Stimulated activated CD8-positive, alpha-beta memory T cell treated with anti-CD3 and anti-CD28 coated beads, Interleukin-12 subunit alpha, Interleukin-12 subunit beta, amount 100 ng/mL, for 24 hours (primary cell): ENCODE results near the gene CACNA1D.
A peak's percentile ranks its signal among the peaks of the same experiment; 100 is the strongest.

ENCODE experiments used
- DNase-seq: peaks from one replicate; pipeline ENCODE4 v3.0.0-alpha.2; 2020; ENCODE audit errors: extremely low read depth

CACNA1D gene

GRCh38 chr3:53525765-53526703 lies 31.6 kb downstream of the CACNA1D start:
- no peak for DNase-seq

- no peak for DNase-seq
Measured at GRCh38 chr3:53526704-53527055, 32.3 kb downstream of the CACNA1D start.

- DNase-seq: no peak
Measured at GRCh38 chr3:53530205-53530604, 35.8 kb downstream of the CACNA1D start.

GRCh38 chr3:53531749-53532148 lies 37.3 kb downstream of the CACNA1D start:
- DNase-seq: no peak

GRCh38 chr3:53533472-53533871 lies 39.1 kb downstream of the CACNA1D start:
- DNase-seq: no peak

- DNase-seq: no peak
Measured at GRCh38 chr3:53534216-53534615, 39.8 kb downstream of the CACNA1D start.

GRCh38 chr3:53534676-53535400 lies 40.4 kb downstream of the CACNA1D start:
- no peak for DNase-seq

- DNase-seq: no peak
Measured at GRCh38 chr3:53536282-53536681, 41.9 kb downstream of the CACNA1D start.

- DNase-seq: no peak
Measured at GRCh38 chr3:53544357-53544756, 49.9 kb downstream of the CACNA1D start.

- no peak for DNase-seq
Measured at GRCh38 chr3:53545310-53545995, 51.0 kb downstream of the CACNA1D start.

GRCh38 chr3:53545996-53546359 lies 51.6 kb downstream of the CACNA1D start:
- no peak for DNase-seq

- DNase-seq: no peak
Measured at GRCh38 chr3:53547327-53547726, 52.9 kb downstream of the CACNA1D start.

GRCh38 chr3:53550005-53550620 lies 55.7 kb downstream of the CACNA1D start:
- no peak for DNase-seq

- no peak for DNase-seq
Measured at GRCh38 chr3:53551324-53551723, 56.9 kb downstream of the CACNA1D start.

GRCh38 chr3:53552730-53553129 lies 58.3 kb downstream of the CACNA1D start:
- no peak for DNase-seq

- no peak for DNase-seq
Measured at GRCh38 chr3:53553200-53553599, 58.8 kb downstream of the CACNA1D start.

GRCh38 chr3:53554559-53555067 lies 60.2 kb downstream of the CACNA1D start:
- no peak for DNase-seq

- peak; percentile 1 for DNase-seq
Measured at GRCh38 chr3:53555068-53555588, 60.7 kb downstream of the CACNA1D start.

- DNase-seq: no peak
Measured at GRCh38 chr3:53566461-53567145, 72.2 kb downstream of the CACNA1D start.

- no peak for DNase-seq
Measured at GRCh38 chr3:53570081-53570480, 75.7 kb downstream of the CACNA1D start.

- DNase-seq: no peak
Measured at GRCh38 chr3:53570709-53571108, 76.3 kb downstream of the CACNA1D start.
